HEK293T (cell line): ENCODE measurements around the gene ZNF487.

Experiments used
- BHLHE40 ChIP-seq: fragments of 450-650 bp; IDR thresholded peaks from 2 replicates; pipeline ENCODE4 v1.6.1; 2016; ENCODE audit warnings: mild to moderate bottlenecking, moderate library complexity, borderline replicate concordance
- CTBP1 ChIP-seq: fragments of 450-650 bp; IDR thresholded peaks from 2 replicates; pipeline ENCODE4 v1.6.1; 2016; ENCODE audit warnings: borderline replicate concordance
- ELF4 ChIP-seq: fragments of 450-650 bp; IDR thresholded peaks from 2 replicates; pipeline ENCODE4 v1.6.1; 2017; ENCODE audit warnings: antibody characterized with exemption
- FOXA1 ChIP-seq: fragments of 450-650 bp; IDR thresholded peaks from 2 replicates; pipeline ENCODE4 v1.6.1; 2016; ENCODE audit warnings: mild to moderate bottlenecking
- FOXK2 ChIP-seq: fragments of 450-650 bp; IDR thresholded peaks from 2 replicates; pipeline ENCODE4 v1.6.1; 2016; ENCODE audit warnings: mild to moderate bottlenecking
- FOXM1 ChIP-seq: fragments of 450-650 bp; IDR thresholded peaks from 2 replicates; pipeline ENCODE4 v1.6.1; 2017; ENCODE audit warnings: mild to moderate bottlenecking, borderline replicate concordance
- L3MBTL2 ChIP-seq: fragments of 450-650 bp; conservative IDR thresholded peaks from 2 replicates; pipeline ENCODE4 v1.6.1; 2016; ENCODE audit warnings: mild to moderate bottlenecking
- NFRKB ChIP-seq: fragments of 450-650 bp; IDR thresholded peaks from 2 replicates; pipeline ENCODE4 v1.6.1; 2016; ENCODE audit warnings: mild to moderate bottlenecking, moderate library complexity
- PKNOX1 ChIP-seq: fragments of 450-650 bp; IDR thresholded peaks from 2 replicates; pipeline ENCODE4 v1.6.1; 2016
- SP1 ChIP-seq: fragments of 450-650 bp; IDR thresholded peaks from 2 replicates; pipeline ENCODE4 v1.6.1; 2017
- TARDBP ChIP-seq: fragments of 450-650 bp; IDR thresholded peaks from 2 replicates; pipeline ENCODE4 v1.6.1; 2016
- ZNF384 ChIP-seq: fragments of 450-650 bp; IDR thresholded peaks from 2 replicates; pipeline ENCODE4 v1.6.1; 2016

- TF ChIP-seq BHLHE40, result no peak
- TF ChIP-seq NFRKB, result no peak
- no peak for TF ChIP-seq TARDBP
- TF ChIP-seq FOXK2, result no peak
- TF ChIP-seq SP1, result no peak
- no peak for TF ChIP-seq PKNOX1
- TF ChIP-seq FOXA1, result no peak
- TF ChIP-seq FOXM1, result no peak
- TF ChIP-seq L3MBTL2, result no peak
- TF ChIP-seq ZNF384, result no peak
- no peak for TF ChIP-seq CTBP1
- TF ChIP-seq ELF4, result no peak
Measured at GRCh38 chr10:43404704-43405084, 32.2 kb upstream of the ZNF487 start.
